Kidney tubule cell (primary cell): ENCODE data around the gene OR5D14.

Experiments
- DNase-seq: peaks from one replicate; pipeline ENCODE4 v3.0.0-alpha.2; 2018; ENCODE audit warnings: low spot score

Gene OR5D14

DNA sequence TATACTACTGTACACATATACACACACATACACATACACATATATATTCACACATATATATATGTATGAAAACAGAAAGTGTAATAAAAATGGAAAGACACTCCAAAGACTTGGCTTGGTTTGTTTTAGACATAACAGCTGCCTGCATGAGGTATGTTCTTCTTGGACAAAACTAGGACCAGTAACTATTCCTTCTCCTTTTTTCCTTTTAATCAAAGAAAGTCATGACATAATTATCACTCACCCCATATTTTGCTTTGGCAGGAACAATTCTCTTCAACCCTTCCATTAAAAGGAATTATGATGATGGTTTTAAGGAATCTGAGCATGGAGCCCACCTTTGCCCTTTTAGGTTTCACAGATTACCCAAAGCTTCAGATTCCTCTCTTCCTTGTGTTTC, at the start of gene OR5D14:
OR5D14 (plus strand) TSS at position 301 of the 400 bp plus-strand sequence; CDS start at position 301, 0 bp downstream.
- DNase-seq, result no peak

GRCh38 chr11:55773138-55773537, 22.2 kb upstream of the OR5D14 start, which contains the start of gene OR5D13:
Gene OR5D13, plus strand, starts transcription at chr11:55773438. Its CDS starts 0 bp downstream, at chr11:55773438.
- no peak for DNase-seq

DNA sequence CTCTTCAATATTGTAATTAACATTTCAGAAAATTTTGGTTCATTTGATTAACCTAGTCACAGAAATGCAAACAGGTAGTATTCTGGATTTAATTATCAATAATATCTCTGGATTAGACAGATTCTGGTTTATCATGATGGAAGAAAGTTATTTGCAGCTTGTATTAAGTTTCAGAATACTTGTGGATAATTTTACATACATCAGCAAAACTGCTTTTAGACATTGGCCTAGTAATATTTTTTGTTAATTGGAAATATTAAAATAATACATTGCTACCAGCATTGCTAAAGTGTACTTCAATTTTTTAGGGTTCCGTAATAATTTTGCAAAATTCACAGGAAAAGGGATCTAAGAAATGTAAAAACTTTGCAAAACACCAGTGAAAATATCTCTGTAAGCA, 3.8 kb upstream of the OR5D14 start:
- no peak for DNase-seq

DNA sequence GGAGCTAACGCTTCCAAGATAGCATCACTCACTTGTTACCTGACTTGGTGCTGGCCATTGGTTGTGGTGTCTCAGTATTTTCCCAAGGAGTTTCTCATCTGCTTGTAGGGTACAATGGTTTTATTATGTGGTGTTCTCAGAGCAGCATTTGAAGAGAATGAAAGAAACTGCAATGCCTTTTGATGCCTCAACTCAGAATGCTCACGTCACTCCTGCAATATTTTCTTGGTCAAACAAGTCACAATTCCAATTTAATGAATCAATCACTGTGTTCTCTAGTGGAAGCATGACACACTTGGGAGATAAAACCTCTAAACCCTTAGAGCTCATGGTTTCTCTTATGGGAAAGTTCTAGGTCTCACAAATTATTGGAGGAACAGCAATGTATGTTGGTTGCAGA, 2.0 kb upstream of the OR5D14 start:
- DNase-seq, result no peak

- DNase-seq, result no peak
Measured at GRCh38 chr11:55806248-55806647, 10.9 kb downstream of the OR5D14 start.

DNA sequence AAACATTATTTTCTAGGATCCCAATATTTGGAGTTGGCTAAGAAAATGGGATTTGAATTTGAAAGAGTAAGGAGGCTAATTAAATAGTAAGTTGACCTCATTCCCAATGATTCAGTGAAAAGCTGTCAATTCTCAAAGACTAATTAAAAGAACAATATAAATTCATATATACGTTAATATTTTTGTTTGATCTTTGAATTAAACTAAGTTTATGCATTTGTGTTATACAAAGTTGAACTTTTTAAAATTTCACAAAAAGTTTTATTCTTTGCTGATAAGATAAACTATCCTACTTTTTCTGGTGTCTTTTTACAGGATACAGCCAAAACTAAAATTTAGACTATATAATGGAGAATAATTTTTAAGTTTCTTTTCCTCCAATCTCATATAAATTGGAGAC, 15.7 kb downstream of the OR5D14 start, which contains the start of gene OR5L1:
OR5L1 (plus strand) TSS at position 301 of the 400 bp plus-strand sequence. CDS start 100 bp downstream, outside the sequence.
- no peak for DNase-seq

DNA sequence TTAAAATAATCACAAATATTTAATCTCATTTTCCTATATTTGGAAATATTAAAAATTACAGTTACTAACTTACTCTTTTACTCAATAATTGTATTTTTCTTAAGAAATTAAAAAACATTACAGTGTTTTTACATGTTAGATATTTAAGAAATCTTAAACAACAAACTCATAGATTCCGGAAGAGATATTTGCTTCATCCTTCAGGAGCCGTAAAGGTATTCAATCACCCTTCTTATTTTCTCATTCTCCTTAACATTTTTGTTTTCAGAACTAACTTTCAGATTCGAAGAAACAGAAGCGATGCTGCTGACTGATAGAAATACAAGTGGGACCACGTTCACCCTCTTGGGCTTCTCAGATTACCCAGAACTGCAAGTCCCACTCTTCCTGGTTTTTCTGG, 24.0 kb downstream of the OR5D14 start, which contains the start of gene OR5D18:
OR5D18 (plus strand) TSS at position 301 of the 400 bp plus-strand sequence; CDS start at position 301, 0 bp downstream.
- DNase-seq, result no peak

DNA sequence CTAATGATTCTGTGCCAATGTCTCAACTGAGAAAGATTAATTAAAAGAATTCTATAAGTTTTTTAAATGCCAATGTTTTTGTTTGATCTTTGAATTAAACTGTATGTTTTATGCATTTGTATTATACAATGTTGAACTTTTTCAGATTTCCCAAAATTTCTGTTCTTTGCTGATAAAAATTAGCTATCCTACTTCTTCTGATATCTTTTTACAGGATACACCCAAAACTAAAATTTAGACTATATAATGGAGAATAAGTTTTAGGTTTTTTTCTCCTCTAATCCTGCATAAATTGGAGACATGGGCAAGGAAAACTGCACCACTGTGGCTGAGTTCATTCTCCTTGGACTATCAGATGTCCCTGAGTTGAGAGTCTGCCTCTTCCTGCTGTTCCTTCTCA, 31.6 kb downstream of the OR5D14 start, which contains the start of gene OR5L2:
OR5L2 (plus strand) TSS at position 301 of the 400 bp plus-strand sequence; CDS start at position 301, 0 bp downstream.
- DNase-seq, result no peak

GRCh38 chr11:55838452-55838851, 43.1 kb downstream of the OR5D14 start, which contains the start of gene OR5D16:
Gene OR5D16, plus strand, starts transcription at chr11:55838752. Its CDS starts 0 bp downstream, at chr11:55838752.
- no peak for DNase-seq
